HCT116 (cell line): ENCODE data around the gene RANBP17.

Experiments
- CTCF ChIP-seq, 3 experiments: fragments of 200-600 bp in 1 of 3; sonication (generic) in 1 of 3; IDR thresholded peaks in 2 of 3; conservative IDR thresholded peaks in 1 of 3; 2 replicates each; pipeline ENCODE4 v1.5.1; 2012 to 2017; ENCODE audit warnings: low read depth in 2 of 3, low read length in 2 of 3, antibody characterized with exemption in 1 of 3, borderline replicate concordance in 1 of 3, control low read depth in 1 of 3, mild to moderate bottlenecking in 1 of 3, mixed read lengths in 1 of 3, mixed run types in 1 of 3, moderate library complexity in 1 of 3; ENCODE audit not compliant: insufficient read depth in 1 of 3
- YY1 ChIP-seq: IDR thresholded peaks from 2 replicates; pipeline ENCODE4 v1.6.1; 2011; ENCODE audit warnings: low read length, low read depth, moderate library complexity, mild to moderate bottlenecking; ENCODE audit not compliant: insufficient replicate concordance; ENCODE audit errors: extremely low read depth
- TF ChIP-seq, protein P1 (sequence below): IDR thresholded peaks from 2 replicates; pipeline ENCODE4 v1.6.1; 2012

DNA sequence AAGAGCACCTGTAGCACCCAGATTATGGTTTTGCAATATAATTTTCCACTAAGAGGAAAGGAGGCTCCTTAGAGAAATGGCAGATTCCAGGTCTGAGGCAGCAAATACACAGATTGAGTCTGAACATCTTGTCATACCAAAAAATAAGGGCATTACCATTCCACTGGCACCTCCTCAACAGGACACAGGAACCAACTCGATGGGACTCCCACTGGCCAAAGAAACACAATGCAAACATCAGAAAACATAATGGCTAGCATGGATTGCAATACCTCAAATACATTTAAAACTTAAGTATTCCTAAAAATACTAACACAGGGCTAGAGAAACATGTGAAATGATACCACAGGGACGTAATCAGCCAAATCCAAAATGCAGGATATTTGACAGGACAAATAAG, 12.4 kb upstream of the RANBP17 start:
- TF ChIP-seq, protein P1, sequence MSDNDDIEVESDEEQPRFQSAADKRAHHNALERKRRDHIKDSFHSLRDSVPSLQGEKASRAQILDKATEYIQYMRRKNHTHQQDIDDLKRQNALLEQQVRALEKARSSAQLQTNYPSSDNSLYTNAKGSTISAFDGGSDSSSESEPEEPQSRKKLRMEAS = no peak
- TF ChIP-seq YY1 (no peak), CTCF (IDR thresholded peaks at IDR 0.05 in 2 of 3, conservative IDR thresholded peaks at IDR 0.05 in 1 of 3; ENCODE audit: borderline replicate concordance in 1 of 3, insufficient read depth in 1 of 3, low read depth in 2 of 3, low read length in 2 of 3) (no peak)
